Astrocyte of the spinal cord (primary cell): ENCODE data around the gene POU6F1.

Experiments
- DNase-seq: peaks from one replicate; pipeline ENCODE4 v3.0.0; 2011; ENCODE audit warnings: low read depth, low spot score
- H3K4me3 ChIP-seq: 2 replicates; pipeline ENCODE4 v1.5.1; 2011; ENCODE audit warnings: low read depth, mild to moderate bottlenecking, low read length, moderate library complexity
- in situ Hi-C: cut with HindIII; loops from 2 replicates; pipeline ENCODE4 v1.10.0; 2017; ENCODE audit warnings: low sequenced_read_pairs
- TF ChIP-seq, protein P1 (sequence below): IDR thresholded peaks from 2 replicates; pipeline ENCODE4 v1.5.1; 2012; ENCODE audit warnings: low read depth, mild to moderate bottlenecking, low read length, inconsistent platforms

POU6F1 gene

DNA sequence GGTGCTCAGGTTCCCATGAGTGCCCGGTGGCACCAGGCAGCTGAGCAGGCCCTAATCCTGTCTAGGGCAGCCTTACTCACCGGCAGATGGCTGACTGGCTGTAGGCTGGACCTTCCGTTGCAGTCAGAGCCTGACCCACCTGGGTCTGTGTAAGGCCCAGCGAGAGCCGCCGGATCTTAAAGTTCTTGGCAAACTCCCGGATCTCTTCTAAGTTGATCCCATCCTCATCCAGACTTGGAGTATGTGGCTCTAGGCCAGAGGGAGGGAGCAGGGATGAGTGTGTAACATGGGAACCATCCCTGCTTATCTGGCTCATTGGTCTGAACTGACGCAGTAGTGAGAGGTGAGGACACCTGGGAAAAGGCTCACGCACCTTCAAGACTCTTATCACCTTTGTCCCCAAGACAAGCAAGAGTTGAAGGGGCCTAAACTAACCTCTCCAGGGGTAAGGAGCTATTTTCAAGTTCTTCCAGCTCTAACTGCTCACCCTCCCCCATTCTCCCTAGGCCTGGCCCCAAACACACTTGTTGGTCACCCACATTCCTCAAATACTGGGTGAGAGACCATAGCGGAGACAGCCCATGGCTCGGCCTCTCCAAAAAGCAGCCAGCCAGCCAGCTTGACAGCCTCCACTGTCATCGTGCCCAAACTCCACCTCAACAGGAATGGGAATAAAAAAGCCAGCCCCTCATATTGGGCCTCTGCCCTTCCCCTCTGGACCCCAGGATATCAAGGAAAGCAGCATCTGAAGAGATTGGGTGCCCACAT is 26.2 kb downstream of the POU6F1 start:
- H3K4me3 ChIP-seq = no peak overlapping the region
- TF ChIP-seq, protein P1, sequence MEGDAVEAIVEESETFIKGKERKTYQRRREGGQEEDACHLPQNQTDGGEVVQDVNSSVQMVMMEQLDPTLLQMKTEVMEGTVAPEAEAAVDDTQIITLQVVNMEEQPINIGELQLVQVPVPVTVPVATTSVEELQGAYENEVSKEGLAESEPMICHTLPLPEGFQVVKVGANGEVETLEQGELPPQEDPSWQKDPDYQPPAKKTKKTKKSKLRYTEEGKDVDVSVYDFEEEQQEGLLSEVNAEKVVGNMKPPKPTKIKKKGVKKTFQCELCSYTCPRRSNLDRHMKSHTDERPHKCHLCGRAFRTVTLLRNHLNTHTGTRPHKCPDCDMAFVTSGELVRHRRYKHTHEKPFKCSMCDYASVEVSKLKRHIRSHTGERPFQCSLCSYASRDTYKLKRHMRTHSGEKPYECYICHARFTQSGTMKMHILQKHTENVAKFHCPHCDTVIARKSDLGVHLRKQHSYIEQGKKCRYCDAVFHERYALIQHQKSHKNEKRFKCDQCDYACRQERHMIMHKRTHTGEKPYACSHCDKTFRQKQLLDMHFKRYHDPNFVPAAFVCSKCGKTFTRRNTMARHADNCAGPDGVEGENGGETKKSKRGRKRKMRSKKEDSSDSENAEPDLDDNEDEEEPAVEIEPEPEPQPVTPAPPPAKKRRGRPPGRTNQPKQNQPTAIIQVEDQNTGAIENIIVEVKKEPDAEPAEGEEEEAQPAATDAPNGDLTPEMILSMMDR = no peak
- DNase-seq = no peak
- in situ Hi-C loops = no loop called here

DNA sequence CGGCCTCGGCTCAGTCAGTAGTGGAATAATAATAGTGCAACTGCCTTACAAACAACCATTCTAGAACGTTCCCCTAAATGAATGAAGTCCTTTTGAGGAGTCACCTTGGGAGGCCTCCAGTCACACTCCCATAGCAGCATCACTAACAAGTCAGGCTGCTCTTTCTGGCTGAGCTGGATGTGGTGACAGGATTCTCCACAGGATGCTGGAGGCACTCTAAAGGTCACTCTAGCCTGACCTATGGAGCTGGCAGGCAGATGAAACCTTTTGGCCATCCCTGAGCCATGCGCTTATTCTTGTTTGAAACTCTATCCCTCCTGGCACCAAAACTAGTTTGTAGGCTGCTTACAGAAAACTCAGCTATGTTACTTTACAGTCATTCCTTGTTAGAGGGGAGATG is 27.0 kb downstream of the POU6F1 start:
- no peak for DNase-seq
- TF ChIP-seq, protein P1 = no peak
- in situ Hi-C loops = no loop called here

DNA sequence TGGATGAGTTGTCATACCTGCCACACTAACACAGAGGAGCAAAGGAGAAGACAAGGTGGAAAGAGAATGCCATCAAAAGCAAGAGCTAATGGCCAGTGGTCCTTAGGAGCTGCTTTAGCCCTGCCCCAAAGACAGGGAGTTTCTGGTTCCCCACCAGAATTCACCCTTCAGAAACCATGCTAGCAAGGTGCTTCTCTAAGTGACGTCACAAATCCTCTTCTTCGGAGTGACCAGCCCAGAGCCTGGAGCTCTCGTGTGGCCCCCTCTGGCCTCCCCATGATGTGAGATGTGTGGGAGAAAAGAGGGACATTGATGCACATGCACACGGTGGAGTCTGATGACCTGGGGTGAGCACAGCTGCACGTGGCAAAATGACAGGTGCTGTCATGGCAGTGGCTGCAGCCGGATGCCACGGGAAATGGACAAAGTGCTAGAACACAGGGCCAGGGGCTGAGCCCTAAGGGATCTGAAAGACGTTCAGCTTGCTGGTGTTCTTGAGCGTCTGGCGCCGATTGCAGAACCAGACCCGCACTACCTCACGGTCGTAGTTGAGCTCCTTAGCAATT is 28.0 kb downstream of the POU6F1 start:
- in situ Hi-C loops = no loop called here
- TF ChIP-seq, protein P1 = no peak
- DNase-seq = no peak
- H3K4me3 ChIP-seq = no peak overlapping the region

More for the DNA sequence above, 27.0 kb downstream of the POU6F1 start:
- H3K4me3 ChIP-seq = no peak overlapping the region

DNA sequence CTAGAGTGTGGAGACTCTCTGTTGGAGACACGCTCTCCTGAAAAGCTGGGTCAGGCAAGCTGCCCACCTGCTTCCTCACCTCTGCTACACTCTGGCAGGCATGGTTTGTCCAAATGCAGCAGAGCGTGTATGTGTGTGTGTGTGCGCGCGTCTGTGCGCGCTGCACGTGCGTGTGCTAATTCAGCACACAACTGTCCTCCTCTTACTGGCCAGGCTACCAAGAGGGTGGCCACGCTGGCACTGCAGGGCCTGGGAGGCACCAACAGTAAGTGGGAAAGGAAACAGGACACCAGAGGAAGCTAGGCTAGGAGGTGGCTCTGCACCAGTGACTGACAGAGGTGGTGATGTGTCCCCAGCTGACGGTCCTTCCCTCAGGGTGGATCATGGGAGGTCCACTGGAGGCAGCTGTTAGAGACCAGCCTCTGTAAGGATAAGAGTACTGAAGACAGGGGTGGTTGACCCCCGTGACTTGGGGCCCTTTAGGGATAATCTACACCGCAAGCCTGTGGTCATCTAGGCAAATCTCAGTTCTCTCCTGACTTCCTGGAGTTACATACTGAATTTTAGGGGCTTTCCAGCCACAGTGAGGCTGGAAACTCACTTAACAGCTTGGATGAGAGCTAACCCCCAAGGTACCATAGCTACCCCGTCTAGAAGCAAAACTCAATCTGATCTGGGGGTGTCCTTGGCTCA is 29.4 kb downstream of the POU6F1 start:
- TF ChIP-seq, protein P1 = no peak
- no peak overlapping the region for H3K4me3 ChIP-seq
- in situ Hi-C loops = no loop called here
- DNase-seq = no peak

DNA sequence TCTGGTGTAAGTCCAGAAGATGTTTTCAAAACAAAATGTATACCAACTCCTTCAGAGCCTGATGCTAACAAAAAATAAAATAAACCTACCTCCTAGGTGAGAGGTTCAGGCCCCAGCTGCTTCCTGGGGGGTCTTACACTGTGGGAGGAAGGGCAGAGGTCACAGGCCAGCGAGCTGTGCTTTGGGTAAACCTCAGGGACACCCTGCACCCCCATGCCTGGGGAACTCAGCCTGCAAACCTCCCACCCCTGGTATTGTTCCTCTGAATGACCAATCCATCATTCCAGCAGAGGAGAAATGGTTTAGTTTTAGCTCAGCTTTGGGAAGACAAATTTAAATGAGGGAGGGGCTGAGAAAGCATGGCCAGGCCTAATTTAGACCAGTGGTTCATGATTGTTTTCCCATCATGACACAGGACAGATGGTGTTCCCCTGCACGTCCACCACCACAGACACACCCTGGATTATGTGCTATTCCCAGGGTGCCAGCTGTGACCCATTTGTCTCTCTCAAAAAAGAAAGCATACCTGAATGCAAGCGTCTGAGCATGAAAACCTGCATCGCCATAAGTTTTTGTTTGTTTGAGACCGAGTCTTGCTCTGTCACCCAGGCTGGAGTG is 30.4 kb downstream of the POU6F1 start:
- TF ChIP-seq, protein P1 = no peak
- in situ Hi-C loops = no loop called here
- H3K4me3 ChIP-seq = no peak overlapping the region
- no peak for DNase-seq

DNA sequence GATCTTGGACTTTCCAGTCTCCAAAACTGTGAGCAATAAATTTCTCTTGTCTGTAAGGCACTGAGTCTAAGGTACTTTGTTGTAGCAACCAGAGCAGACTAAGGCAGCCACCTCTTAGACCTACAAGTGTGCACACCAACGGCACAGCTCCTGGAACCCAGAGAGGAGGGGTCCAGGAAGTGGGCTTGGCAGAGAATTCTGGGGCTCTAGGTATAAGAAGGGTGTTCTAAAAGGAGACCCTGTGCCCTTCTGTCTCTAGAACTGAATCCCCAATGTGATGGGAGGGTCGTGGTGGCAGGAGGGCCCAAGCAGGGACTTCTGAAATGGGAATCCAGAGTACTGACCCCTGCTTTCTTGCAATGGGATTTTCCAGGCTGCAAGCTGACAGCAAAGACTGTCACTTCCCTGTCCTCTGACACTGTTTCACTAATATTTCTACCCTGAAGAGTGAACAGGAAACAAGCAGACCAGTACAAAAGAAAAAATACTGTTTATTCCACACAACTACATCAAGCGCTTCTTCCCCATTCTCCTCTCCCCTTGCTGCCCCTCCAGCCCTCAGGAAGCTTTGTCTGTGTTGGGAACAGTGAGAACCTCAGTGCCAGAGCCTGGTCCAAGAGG is 31.3 kb downstream of the POU6F1 start:
- TF ChIP-seq, protein P1 = no peak
- in situ Hi-C loops = no loop called here
- DNase-seq = no peak
- H3K4me3 ChIP-seq = no peak overlapping the region
